K562 (cell line): ENCODE measurements around the gene THOC7. TPM values are rescaled to one million over a fixed set of nuclear protein-coding genes. Genes with fewer than 3 reads are reported as not detected.

ENCODE experiments used
- BCLAF1 ChIP-seq, 2 experiments: fragments of 450-650 bp in 1 of 2; IDR thresholded peaks; 2 replicates each; pipeline ENCODE4 v1.6.1; 2011 to 2017; ENCODE audit warnings: low read depth in 2 of 2, antibody characterized with exemption in 1 of 2, borderline replicate concordance in 1 of 2, low read length in 1 of 2, mild to moderate bottlenecking in 1 of 2, mixed read lengths in 1 of 2; ENCODE audit not compliant: control insufficient read depth in 1 of 2
- COPS2 ChIP-seq: fragments of 450-650 bp; conservative IDR thresholded peaks from 2 replicates; pipeline ENCODE4 v1.6.1; 2016; ENCODE audit warnings: mild to moderate bottlenecking, moderate library complexity
- CTCF ChIP-seq, 3 experiments: IDR thresholded peaks in 2 of 3; conservative IDR thresholded peaks in 1 of 3; 2 replicates each; pipeline ENCODE4 v1.5.1; 2011 to 2012; ENCODE audit warnings: low read length in 3 of 3, mild to moderate bottlenecking in 3 of 3, control low read depth in 2 of 3, improper control_type of control experiment in 1 of 3, inconsistent platforms in 1 of 3, low read depth in 1 of 3, mixed read lengths in 1 of 3, moderate library complexity in 1 of 3; ENCODE audit not compliant: insufficient read depth in 2 of 3
- HBP1 ChIP-seq: fragments of 450-650 bp; formaldehyde crosslinking; IDR thresholded peaks from 2 replicates; pipeline ENCODE4 v1.4.0; 2022; ENCODE audit warnings: missing genetic modification characterization
- HMGXB4 ChIP-seq: sonication (generic); formaldehyde crosslinking; IDR thresholded peaks from 2 replicates; pipeline ENCODE4 v1.8.1; 2023; ENCODE audit warnings: mild to moderate bottlenecking, missing genetic modification reagents
- HSF4 ChIP-seq: fragments of 250-450 bp; sonication (Bioruptor Pico); IDR thresholded peaks from 2 replicates; pipeline ENCODE4 v2.1.2; 2022; ENCODE audit warnings: mild to moderate bottlenecking, moderate library complexity, borderline replicate concordance
- MTA1 ChIP-seq: fragments of 450-650 bp; IDR thresholded peaks from 2 replicates; pipeline ENCODE4 v1.6.1; 2017; ENCODE audit warnings: borderline replicate concordance
- NFE2 ChIP-seq: IDR thresholded peaks from 2 replicates; pipeline ENCODE4 v1.6.1; 2014; ENCODE audit warnings: antibody characterized with exemption, low read depth
- POLR3A ChIP-seq: IDR thresholded peaks from 2 replicates; pipeline ENCODE4 v1.6.1; 2011; ENCODE audit warnings: borderline replicate concordance, mild to moderate bottlenecking, moderate library complexity; ENCODE audit not compliant: insufficient read length, insufficient read depth; ENCODE audit errors: extremely low read depth
- PRPF4 ChIP-seq: fragments of 200-400 bp; formaldehyde crosslinking; IDR thresholded peaks from one replicate; pipeline ENCODE4 v1.6.1; 2017; ENCODE audit warnings: low read length, low read depth, mild to moderate bottlenecking; ENCODE audit not compliant: insufficient read depth, poor library complexity, severe bottlenecking
- RBFOX2 ChIP-seq: fragments of 200-400 bp; formaldehyde crosslinking; IDR thresholded peaks from 2 replicates; pipeline ENCODE4 v1.6.1; 2017; ENCODE audit warnings: low read depth, mild to moderate bottlenecking, low read length, moderate library complexity
- SMARCB1 ChIP-seq: IDR thresholded peaks from 2 replicates; pipeline ENCODE4 v1.6.1; 2011; ENCODE audit warnings: improper control_type of control experiment, low read depth; ENCODE audit not compliant: insufficient read length
- STAT5B ChIP-seq: fragments of 250-450 bp; sonication (Bioruptor Pico); IDR thresholded peaks from 2 replicates; pipeline ENCODE4 v1.8.0; 2021; ENCODE audit warnings: mild to moderate bottlenecking, inconsistent platforms
- TAF7 ChIP-seq: fragments of 450-650 bp; IDR thresholded peaks from 2 replicates; pipeline ENCODE4 v1.6.1; 2016; ENCODE audit warnings: missing genetic modification characterization, missing compliant biosample characterization
- TOE1 ChIP-seq, 2 experiments: fragments of 450-650 bp in 1 of 2; sonication (generic) in 1 of 2; formaldehyde crosslinking in 1 of 2; IDR thresholded peaks; 2 replicates each; pipeline versions ENCODE4 v1.7.1 to v1.8.0; 2016 to 2022; ENCODE audit warnings: borderline replicate concordance in 2 of 2, mild to moderate bottlenecking in 2 of 2, antibody characterized with exemption in 1 of 2, inconsistent platforms in 1 of 2, low read depth in 1 of 2, missing genetic modification reagents in 1 of 2, moderate library complexity in 1 of 2
- polyA plus RNA-seq, 8 experiments: library from polyadenylated mRNA; depleted of rRNA in 4 of 8; stranded (reverse) in 5 of 8; unstranded in 3 of 8; fragments of >200 nt; fragmentation: Nextera tagmentation in 2 of 8; fragmentation: Illumina TruSeq in 1 of 8; extraction: Ambion mirVana in 2 of 8; extraction: Trizol in 1 of 8; gene quantifications; 2 replicates each; pipeline versions ENCODE4 v1.2.1 to v1.2.3, GENCODE V29; 2011 to 2014; ENCODE audit warnings: inconsistent platforms in 1 of 8, missing spikeins in 1 of 8
- total RNA-seq, 7 experiments: library from RNA; depleted of rRNA in 6 of 7; stranded (reverse); fragments of >200 nt in 6 of 7; fragmentation: Illumina TruSeq in 2 of 7; extraction: Trizol in 2 of 7; gene quantifications; 2 replicates each; pipeline versions ENCODE4 v1.2.1 to v1.2.3, GENCODE V29; 2011 to 2021; ENCODE audit warnings: low replicate concordance in 1 of 7

Gene THOC7
- total and polyA plus RNA-seq, 9 of the 15 experiments (the other 6 are each of a cell fraction or from before 2014, with no cell fraction given) = 56.5 to 129 (median 94.7) TPM

GRCh38 chr3:63911873-63912767 lies 48.5 kb upstream of the THOC7 start, which contains the start of gene SCAANT1 (continued):
- TF ChIP-seq RBFOX2 = peak; percentile 79
- TF ChIP-seq MTA1 = no peak
- no peak for TF ChIP-seq TOE1 (IDR thresholded peaks at IDR 0.05; ENCODE audit: borderline replicate concordance)
- TF ChIP-seq TOE1 (CRISPR knock-in tag; IDR thresholded peaks at IDR 0.05; ENCODE audit: borderline replicate concordance, low read depth) = no peak
- TF ChIP-seq HMGXB4 (CRISPR knock-in tag) = no peak
- no peak for TF ChIP-seq BCLAF1 (IDR thresholded peaks at IDR 0.05; ENCODE audit: borderline replicate concordance in 1 of 2, control insufficient read depth in 1 of 2, low read depth in 2 of 2, low read length in 1 of 2)
- TF ChIP-seq TAF7 = no peak
- no peak for TF ChIP-seq HBP1 (CRISPR knock-in tag)
- TF ChIP-seq POLR3A = no peak
- TF ChIP-seq PRPF4 = no peak
- no peak for TF ChIP-seq STAT5B (CRISPR knock-in tag)
- no peak for TF ChIP-seq SMARCB1
- TF ChIP-seq COPS2 = no peak
- TF ChIP-seq NFE2 = no peak
- no peak for TF ChIP-seq HSF4 (CRISPR knock-in tag)
- 0 out of 6 replicates have a peak, but pooled peaks of 1 of the 3 experiments have one; percentile 7 for TF ChIP-seq CTCF (IDR thresholded peaks at IDR 0.05 in 2 of 3, conservative IDR thresholded peaks at IDR 0.05 in 1 of 3; ENCODE audit: insufficient read depth in 2 of 3, low read depth in 1 of 3, low read length in 3 of 3)
